Measurements from ENCODE around the gene AKAP8. TPM values are rescaled to one million over a fixed set of nuclear protein-coding genes. Genes with fewer than 3 reads are reported as not detected.

The AKAP8 gene
- total and polyA plus RNA-seq, 5 donors: 9.3 to 24.9 (median 19.2) TPM

- WGBS: 93% methylated on average over 5 of the region's 5 CpGs
- ATAC-seq (no peak), DNase-seq (no peak)
- intact Hi-C loops (cut with DNase I): no loop called here
- Histone ChIP-seq H3K4me3 (ENCODE audit: low read length) (no peak overlapping the region), H3K9me3 (ENCODE audit: control insufficient read depth, low read length) (no peaks in the 10 kb centered on the region), H3K4me1 (ENCODE audit: control insufficient read depth, insufficient read depth, low read length) (no peaks in the 10 kb centered on the region), H3K27ac (ENCODE audit: low read length) (no peak overlapping the region), H3K27me3 (ENCODE audit: control insufficient read depth, insufficient read depth) (no peaks in the 10 kb centered on the region)
Observed at GRCh38 chr19:15394426-15394825, 14.8 kb upstream of the AKAP8 start.

DNA sequence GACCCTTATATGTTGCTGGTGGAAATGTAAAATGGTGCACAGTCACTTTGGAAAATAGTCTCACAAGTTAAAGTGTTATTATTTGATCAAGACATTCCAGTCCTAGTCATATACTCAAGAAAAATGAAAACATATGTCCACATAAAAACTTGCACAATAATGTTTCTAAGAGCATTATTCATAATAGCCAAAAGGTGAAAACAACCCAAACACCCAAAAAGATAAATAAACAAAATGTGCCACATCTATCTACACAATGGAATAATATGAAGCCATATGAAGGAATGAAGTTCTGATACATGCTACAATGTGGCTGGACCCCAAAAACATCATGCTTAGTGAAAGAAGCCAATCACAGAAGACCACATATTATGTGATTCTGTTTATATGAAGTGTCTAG is 14.4 kb upstream of the AKAP8 start:
- Histone ChIP-seq H3K4me3 (ENCODE audit: low read length) (no peak overlapping the region), H3K27me3 (ENCODE audit: control insufficient read depth, insufficient read depth) (no peaks in the 10 kb centered on the region), H3K27ac (ENCODE audit: low read length) (no peak overlapping the region), H3K9me3 (ENCODE audit: control insufficient read depth, low read length) (no peaks in the 10 kb centered on the region), H3K4me1 (ENCODE audit: control insufficient read depth, insufficient read depth, low read length) (no peaks in the 10 kb centered on the region)
- intact Hi-C loops (cut with DNase I): no loop called here
- no peak for DNase-seq
- ATAC-seq: no peak

DNA sequence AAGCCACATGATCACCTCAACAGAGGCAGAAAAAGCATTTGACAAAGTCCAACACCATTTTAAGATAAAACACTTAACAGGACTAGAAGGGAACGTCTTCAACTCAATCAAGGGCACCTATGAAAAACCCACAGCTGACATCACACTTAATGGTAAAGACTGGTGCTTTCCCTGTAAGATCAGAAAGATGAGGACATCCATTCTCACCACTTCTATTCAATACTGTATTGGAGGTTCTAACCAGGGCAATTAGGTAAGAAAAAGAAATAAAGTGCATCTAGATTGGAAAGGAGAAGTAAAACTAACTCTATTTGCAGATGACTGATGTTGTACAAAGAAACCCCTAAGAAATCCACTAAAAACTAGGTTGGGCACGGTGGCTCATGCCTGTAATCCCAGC is 11.2 kb upstream of the AKAP8 start:
- Histone ChIP-seq H3K27ac (ENCODE audit: low read length) (no peak overlapping the region), H3K27me3 (ENCODE audit: control insufficient read depth, insufficient read depth) (no peaks in the 10 kb centered on the region), H3K4me1 (ENCODE audit: control insufficient read depth, insufficient read depth, low read length) (no peaks in the 10 kb centered on the region), H3K4me3 (ENCODE audit: low read length) (no peak overlapping the region), H3K9me3 (ENCODE audit: control insufficient read depth, low read length) (no peaks in the 10 kb centered on the region)
- 78% methylated on average over 2 of the region's 2 CpGs for WGBS
- intact Hi-C loops (cut with DNase I): no loop called here
- no peak for ATAC-seq
- no peak for DNase-seq

DNA sequence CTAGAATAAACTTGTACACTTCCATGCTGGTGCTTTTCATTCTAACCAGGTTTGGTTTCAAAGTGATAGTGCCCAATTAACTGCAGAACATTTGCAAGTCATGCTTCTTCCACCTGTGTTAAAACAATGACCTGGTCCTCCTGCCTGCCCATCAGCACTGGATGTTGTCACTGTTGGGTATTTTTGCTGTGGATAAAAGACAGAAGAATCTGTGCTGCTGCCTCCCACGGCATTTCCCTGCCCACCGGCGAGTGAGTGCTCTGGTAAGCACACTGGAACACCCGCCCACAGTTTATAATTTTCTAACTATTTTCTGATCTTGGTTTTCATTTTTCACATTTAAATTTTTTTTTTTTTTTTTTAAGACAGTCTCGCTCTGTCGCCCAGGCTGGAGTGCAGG is 2.3 kb upstream of the AKAP8 start:
- no peak overlapping the region for H3K27ac ChIP-seq (ENCODE audit: low read length)
- no peak for ATAC-seq
- intact Hi-C loops (cut with DNase I): no loop called here
- H3K4me3 ChIP-seq (ENCODE audit: low read length): no peak overlapping the region
- H3K9me3 ChIP-seq (ENCODE audit: control insufficient read depth, low read length): no peaks in the 10 kb centered on the region
- H3K4me1 ChIP-seq (ENCODE audit: control insufficient read depth, insufficient read depth, low read length): peaks cover 6% of the 10 kb centered on the region
- no peaks in the 10 kb centered on the region for H3K27me3 ChIP-seq (ENCODE audit: control insufficient read depth, insufficient read depth)
- no peak for DNase-seq
- WGBS: 87% methylated on average over 6 of the region's 6 CpGs

- ATAC-seq (no peak), DNase-seq (no peak)
- Histone ChIP-seq H3K9me3 (ENCODE audit: control insufficient read depth, low read length) (no peaks in the 10 kb centered on the region), H3K27me3 (ENCODE audit: control insufficient read depth, insufficient read depth) (no peaks in the 10 kb centered on the region), H3K27ac (ENCODE audit: low read length) (no peak overlapping the region), H3K4me3 (ENCODE audit: low read length) (no peak overlapping the region), H3K4me1 (ENCODE audit: control insufficient read depth, insufficient read depth, low read length) (peaks cover 6% of the 10 kb centered on the region)
- intact Hi-C loops (cut with DNase I): no loop called here
- WGBS: 86% methylated on average over 2 of the region's 2 CpGs
Observed at GRCh38 chr19:15381429-15381828, 1.8 kb upstream of the AKAP8 start.

DNA sequence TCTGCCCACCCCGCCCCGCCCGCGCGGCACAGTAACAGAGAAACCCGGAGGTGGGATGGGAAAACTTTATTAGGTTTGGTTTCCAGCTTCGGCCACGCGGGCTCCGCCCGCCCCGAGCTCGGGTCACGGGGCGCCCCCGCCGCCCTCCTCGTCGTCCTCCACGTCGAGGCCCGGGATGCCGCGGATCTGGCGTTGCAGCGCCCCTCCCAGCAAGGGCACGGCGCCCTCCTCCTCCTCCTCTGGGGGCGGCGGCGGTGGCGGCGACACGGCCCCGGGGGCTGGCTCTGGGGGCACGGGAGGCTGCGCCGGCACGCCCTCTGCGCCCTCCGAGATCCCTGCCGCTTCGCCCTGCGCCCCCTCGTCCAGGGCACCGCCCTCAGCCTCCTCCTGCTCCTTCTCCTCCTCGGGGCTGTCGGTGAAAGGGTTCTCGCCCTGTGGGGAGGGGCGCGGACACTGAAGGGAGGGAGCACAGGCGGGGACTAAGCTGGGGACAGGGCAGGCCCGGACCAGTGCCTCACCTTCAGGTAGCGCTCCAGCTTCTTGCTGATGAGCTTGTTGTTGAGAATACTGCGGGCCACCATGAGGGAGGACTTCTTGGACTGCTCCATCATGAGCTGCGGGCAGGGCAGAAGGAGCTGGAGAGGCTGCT is 536 bp upstream of the AKAP8 start:
- Histone ChIP-seq H3K9me3 (ENCODE audit: control insufficient read depth, low read length) (no peaks in the 10 kb centered on the region), H3K27ac (ENCODE audit: low read length) (peak overlapping the region; percentile 59), H3K27me3 (ENCODE audit: control insufficient read depth, insufficient read depth) (no peaks in the 10 kb centered on the region), H3K4me3 (ENCODE audit: low read length) (peak overlapping the region; percentile 51), H3K4me1 (ENCODE audit: control insufficient read depth, insufficient read depth, low read length) (peaks cover 6% of the 10 kb centered on the region)
- ATAC-seq (peak; percentile 29 to 53), DNase-seq (peak in 2 of 3 donors; percentile 75 to 85)
- intact Hi-C loops (cut with DNase I): loop anchor here in 2 of 4 donors (2.0 to 10.0 kb wide), 2 partner anchors 115 kb away; no protein-coding TSS in a partner anchor
- 2% methylated on average over 56 of the region's 56 CpGs for WGBS

DNA sequence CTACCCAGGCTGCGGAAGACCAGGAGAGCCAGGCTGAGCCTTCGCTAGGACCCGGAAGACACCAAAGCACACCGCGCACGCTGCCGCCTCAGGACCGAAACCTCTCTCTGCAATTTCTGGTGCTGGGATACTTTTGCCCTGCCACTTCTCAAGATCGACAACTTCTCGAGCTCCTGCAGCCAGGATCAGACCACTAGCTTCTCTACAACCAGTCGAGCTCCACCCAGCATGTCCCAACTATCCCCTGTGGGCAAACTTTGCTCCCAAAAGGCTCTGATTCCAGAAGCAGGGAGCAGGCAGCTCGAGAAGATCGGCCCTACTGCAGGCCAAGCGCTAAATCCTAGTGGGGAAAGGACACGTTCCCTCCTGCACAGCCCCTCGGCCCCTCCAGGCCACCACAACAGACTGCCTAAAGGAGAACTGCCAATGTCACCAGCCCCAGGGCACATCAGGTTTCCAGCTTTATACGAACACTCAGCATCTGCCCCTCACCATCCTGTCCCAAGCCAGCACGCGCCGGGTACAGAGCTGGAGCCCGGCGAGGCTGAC is 979 bp downstream of the AKAP8 start:
- no peaks in the 10 kb centered on the region for H3K27me3 ChIP-seq (ENCODE audit: control insufficient read depth, insufficient read depth)
- peaks cover 16% of the 10 kb centered on the region for H3K4me1 ChIP-seq (ENCODE audit: control insufficient read depth, insufficient read depth, low read length)
- peak overlapping the region; percentile 86 for H3K4me3 ChIP-seq (ENCODE audit: low read length)
- H3K9me3 ChIP-seq (ENCODE audit: control insufficient read depth, low read length): no peaks in the 10 kb centered on the region
- ATAC-seq: peak in 1 of 2 donors; percentile 4
- intact Hi-C loops (cut with DNase I): loop anchor here in 2 of 4 donors (2.0 to 10.0 kb wide), 2 partner anchors 114 kb away; no protein-coding TSS in a partner anchor
- DNase-seq: peak; percentile 40 to 76 (median 73)
- H3K27ac ChIP-seq (ENCODE audit: low read length): peak overlapping the region; percentile 77
- under 1% methylated on average over 22 of the region's 22 CpGs for WGBS

DNA sequence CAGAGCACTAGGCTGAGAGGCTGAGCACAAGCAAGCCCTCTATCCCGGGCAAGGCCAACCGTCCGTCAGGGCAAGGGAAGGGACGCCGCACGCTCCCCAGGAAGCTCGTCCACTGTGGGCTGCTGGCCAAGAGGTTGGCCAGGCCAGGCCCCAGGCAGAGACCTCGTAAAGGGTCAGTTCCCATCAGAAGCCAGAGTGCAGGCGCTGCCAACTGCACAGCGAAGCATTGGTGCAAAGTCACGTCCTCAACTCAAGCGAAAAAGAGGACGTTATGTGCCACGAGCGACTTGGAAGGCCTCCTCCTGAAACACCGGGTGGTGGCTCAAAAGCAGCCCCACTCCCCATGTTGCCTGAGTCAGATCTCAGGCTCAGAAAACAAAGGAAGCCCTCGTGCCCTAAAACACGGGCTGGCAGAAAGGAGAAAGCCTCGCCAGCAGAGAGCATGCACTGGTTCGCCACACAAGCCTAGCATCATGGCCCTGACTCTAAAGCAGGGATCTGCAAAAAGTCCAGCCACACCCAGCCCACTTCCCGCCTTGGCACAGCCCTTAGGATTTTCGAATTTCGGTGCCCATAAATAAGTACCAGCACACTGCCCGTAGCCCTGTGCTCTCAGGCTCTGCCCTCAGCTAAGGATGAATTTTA is 4.7 kb downstream of the AKAP8 start:
- peak; percentile 75 to 89 (median 85) for DNase-seq
- intact Hi-C loops (cut with DNase I): loop anchor here in 1 of 4 donors (10.0 kb wide), 1 partner anchor 110 kb away; no protein-coding TSS in a partner anchor
- peak; percentile 30 to 36 for ATAC-seq
- H3K4me1 ChIP-seq (ENCODE audit: control insufficient read depth, insufficient read depth, low read length): peaks cover 16% of the 10 kb centered on the region
- H3K27ac ChIP-seq (ENCODE audit: low read length): peak overlapping the region; percentile 66
- H3K9me3 ChIP-seq (ENCODE audit: control insufficient read depth, low read length): no peaks in the 10 kb centered on the region
- WGBS: 33% methylated on average over 24 of the region's 24 CpGs
- H3K27me3 ChIP-seq (ENCODE audit: control insufficient read depth, insufficient read depth): no peaks in the 10 kb centered on the region
- no peak overlapping the region for H3K4me3 ChIP-seq (ENCODE audit: low read length)

- H3K4me1 ChIP-seq (ENCODE audit: control insufficient read depth, insufficient read depth, low read length): peaks cover 16% of the 10 kb centered on the region
- intact Hi-C loops (cut with DNase I): loop anchor here in 1 of 4 donors (10.0 kb wide), 1 partner anchor 109 kb away; no protein-coding TSS in a partner anchor
- peak overlapping the region; percentile 37 for H3K27ac ChIP-seq (ENCODE audit: low read length)
- DNase-seq (peak in 2 of 3 donors; percentile 64 to 67), ATAC-seq (no peak)
- no peaks in the 10 kb centered on the region for H3K9me3 ChIP-seq (ENCODE audit: control insufficient read depth, low read length)
- H3K27me3 ChIP-seq (ENCODE audit: control insufficient read depth, insufficient read depth): no peaks in the 10 kb centered on the region
- 56% methylated on average over 21 of the region's 21 CpGs for WGBS
- no peak overlapping the region for H3K4me3 ChIP-seq (ENCODE audit: low read length)
Observed at GRCh38 chr19:15374105-15374651, 5.4 kb downstream of the AKAP8 start.

DNA sequence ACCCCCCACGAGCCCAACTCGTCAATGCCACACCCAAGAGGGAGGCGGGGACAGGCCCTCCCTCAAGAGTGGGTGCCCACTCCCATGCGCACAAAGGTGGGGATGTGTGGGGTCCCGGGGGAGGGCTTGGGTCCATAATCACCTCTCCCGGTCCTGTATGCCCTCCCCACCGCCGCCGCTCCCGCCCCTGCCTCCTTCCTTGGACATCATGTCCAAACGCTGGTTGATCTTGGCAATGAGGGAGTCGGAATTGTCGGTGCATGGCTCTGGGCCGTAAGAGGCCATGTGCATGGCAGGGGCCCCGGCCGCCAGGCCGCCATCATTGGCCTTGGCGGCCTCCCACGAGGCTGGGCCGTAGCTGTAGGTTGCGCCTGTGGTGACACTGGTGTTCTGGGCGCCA is 5.9 kb downstream of the AKAP8 start:
- DNase-seq (peak in 1 of 3 donors; percentile 56), ATAC-seq (no peak)
- H3K27me3 ChIP-seq (ENCODE audit: control insufficient read depth, insufficient read depth): no peaks in the 10 kb centered on the region
- H3K9me3 ChIP-seq (ENCODE audit: control insufficient read depth, low read length): no peaks in the 10 kb centered on the region
- 92% methylated on average over 22 of the region's 22 CpGs for WGBS
- intact Hi-C loops (cut with DNase I): loop anchor here in 1 of 4 donors (10.0 kb wide), 1 partner anchor 109 kb away; no protein-coding TSS in a partner anchor
- peaks cover 16% of the 10 kb centered on the region for H3K4me1 ChIP-seq (ENCODE audit: control insufficient read depth, insufficient read depth, low read length)
- H3K27ac ChIP-seq (ENCODE audit: low read length): no peak overlapping the region
- no peak overlapping the region for H3K4me3 ChIP-seq (ENCODE audit: low read length)

DNA sequence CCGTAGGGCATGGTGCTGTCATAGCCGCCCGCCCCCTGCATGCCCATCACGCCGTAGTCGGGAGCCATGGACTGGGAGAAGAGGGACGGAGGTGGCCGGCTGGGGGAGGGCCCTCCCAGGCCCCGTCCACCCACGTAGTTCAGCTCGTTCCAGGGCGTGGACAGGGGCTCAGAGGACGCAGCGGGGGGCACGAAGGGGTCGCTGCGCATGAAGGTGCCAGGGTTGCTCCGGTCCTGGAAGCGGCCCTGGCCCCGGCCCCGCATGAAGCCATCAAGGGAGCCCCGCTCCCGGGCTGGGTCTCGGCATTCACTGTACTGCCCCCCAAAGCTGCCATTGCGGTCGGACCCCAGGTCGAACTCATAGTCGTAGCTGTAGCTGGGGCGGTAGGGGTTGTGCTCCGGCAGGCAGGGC is 6.7 kb downstream of the AKAP8 start:
- H3K27ac ChIP-seq (ENCODE audit: low read length): no peak overlapping the region
- H3K4me1 ChIP-seq (ENCODE audit: control insufficient read depth, insufficient read depth, low read length): peaks cover 16% of the 10 kb centered on the region
- 93% methylated on average over 30 of the region's 30 CpGs for WGBS
- intact Hi-C loops (cut with DNase I): loop anchor here in 1 of 4 donors (10.0 kb wide), 1 partner anchor 108 kb away; no protein-coding TSS in a partner anchor
- no peak for DNase-seq
- H3K4me3 ChIP-seq (ENCODE audit: low read length): no peak overlapping the region
- no peaks in the 10 kb centered on the region for H3K9me3 ChIP-seq (ENCODE audit: control insufficient read depth, low read length)
- no peaks in the 10 kb centered on the region for H3K27me3 ChIP-seq (ENCODE audit: control insufficient read depth, insufficient read depth)
- no peak for ATAC-seq
